GM23338 (cell line): ENCODE measurements around the gene CELA3B. TPM values are rescaled to one million over a fixed set of nuclear protein-coding genes. Genes with fewer than 3 reads are reported as not detected.

Experiments
- ATAC-seq: fragments of 200-7000 bp; cut with Tn5 transposase; 3 replicates; pipeline ENCODE4 v1.9.1; 2020
- DNase-seq: peaks from one replicate; pipeline ENCODE4 v3.0.0-alpha.2; 2015; ENCODE audit warnings: low spot score
- H2AFZ ChIP-seq: fragments of 200-600 bp; sonication (generic); 2 replicates; pipeline ENCODE4 v1.8.0; 2016; ENCODE audit warnings: antibody characterized with exemption, mild to moderate bottlenecking, moderate library complexity
- H3F3A ChIP-seq: fragments of 200-600 bp; sonication (generic); replicated peaks from 2 replicates; pipeline ENCODE4 v1.8.0; 2017; ENCODE audit warnings: antibody characterized with exemption, mixed run types, low read depth
- H3K27ac ChIP-seq: fragments of 200-600 bp; sonication (generic); 2 replicates; pipeline ENCODE4 v1.6.1; 2016; ENCODE audit warnings: low read depth
- H3K27me3 ChIP-seq: fragments of 200-600 bp; sonication (generic); 2 replicates; pipeline ENCODE4 v1.8.0; 2016; ENCODE audit warnings: mild to moderate bottlenecking, mixed run types, moderate library complexity; ENCODE audit not compliant: insufficient read depth
- H3K36me3 ChIP-seq: fragments of 200-600 bp; sonication (generic); 2 replicates; pipeline ENCODE4 v1.8.0; 2016; ENCODE audit warnings: mild to moderate bottlenecking; ENCODE audit not compliant: insufficient read depth
- H3K4me1 ChIP-seq: fragments of 200-600 bp; sonication (generic); 2 replicates; pipeline ENCODE4 v1.8.0; 2016; ENCODE audit warnings: mild to moderate bottlenecking, moderate library complexity; ENCODE audit not compliant: insufficient read depth
- H3K4me2 ChIP-seq: fragments of 200-600 bp; sonication (generic); 2 replicates; pipeline ENCODE4 v1.7.1; 2017; ENCODE audit warnings: mixed run types
- H3K4me3 ChIP-seq: fragments of 200-600 bp; sonication (generic); 2 replicates; pipeline ENCODE4 v1.6.1; 2016; ENCODE audit warnings: mixed run types
- H3K79me2 ChIP-seq: fragments of 200-600 bp; sonication (generic); replicated peaks from 2 replicates; pipeline ENCODE4 v1.8.0; 2017; ENCODE audit warnings: mild to moderate bottlenecking; ENCODE audit not compliant: insufficient read depth
- H3K9me2 ChIP-seq: fragments of 200-600 bp; sonication (generic); 2 replicates; pipeline ENCODE4 v1.8.0; 2017; ENCODE audit not compliant: insufficient read depth
- H4K20me1 ChIP-seq: fragments of 200-600 bp; sonication (generic); replicated peaks from 2 replicates; pipeline ENCODE4 v1.8.0; 2017; ENCODE audit warnings: mild to moderate bottlenecking; ENCODE audit not compliant: insufficient read depth
- H3K27ac Mint-ChIP-seq: 2 replicates; pipeline ENCODE4 v1.8.0; 2020; ENCODE audit warnings: inconsistent platforms, mild to moderate bottlenecking, moderate library complexity, mixed read lengths
- H3K27me3 Mint-ChIP-seq: 3 replicates; pipeline ENCODE4 v1.8.0; 2022; ENCODE audit warnings: low read depth, mild to moderate bottlenecking, moderate library complexity, mixed read lengths, inconsistent platforms; ENCODE audit not compliant: insufficient read depth, poor library complexity
- H3K36me3 Mint-ChIP-seq: 3 replicates; pipeline ENCODE4 v1.8.0; 2021; ENCODE audit warnings: low read depth, mild to moderate bottlenecking, inconsistent platforms, moderate library complexity, mixed read lengths
- H3K4me1 Mint-ChIP-seq: 3 replicates; pipeline ENCODE4 v1.8.0; 2020; ENCODE audit warnings: mild to moderate bottlenecking, inconsistent platforms, mixed read lengths
- H3K4me3 Mint-ChIP-seq: 3 replicates; pipeline ENCODE4 v1.8.0; 2021; ENCODE audit warnings: moderate library complexity, mild to moderate bottlenecking, inconsistent platforms, mixed read lengths
- H3K9me3 Mint-ChIP-seq: 3 replicates; pipeline ENCODE4 v1.8.0; 2020; ENCODE audit warnings: moderate library complexity, mild to moderate bottlenecking, inconsistent platforms, mixed read lengths
- CREB1 ChIP-seq: fragments of 250-450 bp; sonication (Bioruptor Pico); IDR thresholded peaks from 2 replicates; pipeline ENCODE4 v1.5.0; 2020; ENCODE audit warnings: low read depth, mild to moderate bottlenecking, moderate library complexity
- CTCF ChIP-seq, 2 experiments: fragments of 200-600 bp in 1 of 2; sonication (generic) in 1 of 2; conservative IDR thresholded peaks; 2 replicates each; pipeline versions ENCODE4 v1.5.1 to v1.6.1; 2016 to 2017; ENCODE audit warnings: antibody characterized with exemption in 2 of 2, low read depth in 2 of 2, mild to moderate bottlenecking in 2 of 2, moderate library complexity in 1 of 2
- ETS1 ChIP-seq: IDR thresholded peaks from 2 replicates; pipeline ENCODE4 v1.6.1; 2016; ENCODE audit warnings: antibody characterized with exemption
- EZH2 ChIP-seq: fragments of 200-600 bp; sonication (generic); IDR thresholded peaks from one replicate; pipeline ENCODE4 v1.8.0; 2017; ENCODE audit warnings: antibody characterized with exemption, mild to moderate bottlenecking, low read depth; ENCODE audit not compliant: unreplicated experiment
- EZH2phosphoT487 ChIP-seq: fragments of 200-600 bp; sonication (generic); IDR thresholded peaks from one replicate; pipeline ENCODE4 v1.8.1; 2018; ENCODE audit warnings: antibody characterized with exemption; ENCODE audit not compliant: unreplicated experiment
- STAT1 ChIP-seq: IDR thresholded peaks from one replicate; pipeline ENCODE4 v1.6.1; 2016; ENCODE audit warnings: antibody characterized with exemption; ENCODE audit not compliant: unreplicated experiment
- ZNF331 ChIP-seq: fragments of 250-450 bp; sonication (Bioruptor Pico); IDR thresholded peaks from 2 replicates; pipeline ENCODE4 v1.5.0; 2020; ENCODE audit warnings: low read depth, mild to moderate bottlenecking, moderate library complexity
- ZNF462 ChIP-seq: fragments of 250-450 bp; sonication (Bioruptor Pico); IDR thresholded peaks from 2 replicates; pipeline ENCODE4 v1.5.0; 2020; ENCODE audit warnings: mild to moderate bottlenecking, moderate library complexity
- polyA plus RNA-seq: library from polyadenylated mRNA; unstranded; fragments of >200 nt; fragmentation: Nextera tagmentation; extraction: Ambion mirVana; gene quantifications from 2 replicates; pipeline ENCODE4 v1.2.1, GENCODE V29; 2016
- total RNA-seq: library from RNA; depleted of rRNA; stranded (reverse); fragments of >200 nt; shearing (Covaris generic); gene quantifications from 2 replicates; pipeline ENCODE4 v1.2.3, GENCODE V29; 2014
- TF ChIP-seq, protein P1 (sequence below): IDR thresholded peaks from one replicate; pipeline ENCODE4 v1.6.1; 2018; ENCODE audit warnings: antibody characterized with exemption; ENCODE audit not compliant: unreplicated experiment

Gene CELA3B
- total and polyA plus RNA-seq, 2 experiments from 2014 or later = not detected

GRCh38 chr1:21961799-21962198, 15.0 kb upstream of the CELA3B start:
- no peaks in the 10 kb centered on the region for H3K36me3 ChIP-seq
- no peak overlapping the region for H3K4me3 Mint-ChIP-seq
- H3K27me3 Mint-ChIP-seq = peaks cover 10% of the 10 kb centered on the region
- peaks cover 6% of the 10 kb centered on the region; the same call in 1 of the 2 replicates for H3K4me1 ChIP-seq
- no peak for DNase-seq
- H3K9me2 ChIP-seq = no peaks in the 10 kb centered on the region
- peaks cover 16% of the 10 kb centered on the region for H3K4me1 Mint-ChIP-seq
- H2AFZ ChIP-seq = no peak overlapping the region
- no peaks in the 10 kb centered on the region; the same call in 2 of the 3 replicates for H3K9me3 Mint-ChIP-seq
- no peak overlapping the region for H3K4me3 ChIP-seq
- H3K36me3 Mint-ChIP-seq = no peaks in the 10 kb centered on the region
- no peaks in the 10 kb centered on the region for H4K20me1 ChIP-seq
- no peaks in the 10 kb centered on the region for H3F3A ChIP-seq
- no peak overlapping the region for H3K27ac Mint-ChIP-seq
- H3K27me3 ChIP-seq = no peaks in the 10 kb centered on the region
- no peak overlapping the region for H3K27ac ChIP-seq
- H3K79me2 ChIP-seq = no peaks in the 10 kb centered on the region
- no peak for ATAC-seq
- no peak overlapping the region for H3K4me2 ChIP-seq
- no peak for TF ChIP-seq ZNF331 (CRISPR knock-in tag)
- no peak for TF ChIP-seq ETS1
- no peak for TF ChIP-seq STAT1
- TF ChIP-seq EZH2phosphoT487 = no peak
- TF ChIP-seq EZH2 = no peak
- TF ChIP-seq, protein P1, sequence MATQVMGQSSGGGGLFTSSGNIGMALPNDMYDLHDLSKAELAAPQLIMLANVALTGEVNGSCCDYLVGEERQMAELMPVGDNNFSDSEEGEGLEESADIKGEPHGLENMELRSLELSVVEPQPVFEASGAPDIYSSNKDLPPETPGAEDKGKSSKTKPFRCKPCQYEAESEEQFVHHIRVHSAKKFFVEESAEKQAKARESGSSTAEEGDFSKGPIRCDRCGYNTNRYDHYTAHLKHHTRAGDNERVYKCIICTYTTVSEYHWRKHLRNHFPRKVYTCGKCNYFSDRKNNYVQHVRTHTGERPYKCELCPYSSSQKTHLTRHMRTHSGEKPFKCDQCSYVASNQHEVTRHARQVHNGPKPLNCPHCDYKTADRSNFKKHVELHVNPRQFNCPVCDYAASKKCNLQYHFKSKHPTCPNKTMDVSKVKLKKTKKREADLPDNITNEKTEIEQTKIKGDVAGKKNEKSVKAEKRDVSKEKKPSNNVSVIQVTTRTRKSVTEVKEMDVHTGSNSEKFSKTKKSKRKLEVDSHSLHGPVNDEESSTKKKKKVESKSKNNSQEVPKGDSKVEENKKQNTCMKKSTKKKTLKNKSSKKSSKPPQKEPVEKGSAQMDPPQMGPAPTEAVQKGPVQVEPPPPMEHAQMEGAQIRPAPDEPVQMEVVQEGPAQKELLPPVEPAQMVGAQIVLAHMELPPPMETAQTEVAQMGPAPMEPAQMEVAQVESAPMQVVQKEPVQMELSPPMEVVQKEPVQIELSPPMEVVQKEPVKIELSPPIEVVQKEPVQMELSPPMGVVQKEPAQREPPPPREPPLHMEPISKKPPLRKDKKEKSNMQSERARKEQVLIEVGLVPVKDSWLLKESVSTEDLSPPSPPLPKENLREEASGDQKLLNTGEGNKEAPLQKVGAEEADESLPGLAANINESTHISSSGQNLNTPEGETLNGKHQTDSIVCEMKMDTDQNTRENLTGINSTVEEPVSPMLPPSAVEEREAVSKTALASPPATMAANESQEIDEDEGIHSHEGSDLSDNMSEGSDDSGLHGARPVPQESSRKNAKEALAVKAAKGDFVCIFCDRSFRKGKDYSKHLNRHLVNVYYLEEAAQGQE = no peak
- TF ChIP-seq CTCF (conservative IDR thresholded peaks at IDR 0.05; ENCODE audit: low read depth in 2 of 2) = no peak
- no peak for TF ChIP-seq CREB1
- TF ChIP-seq ZNF462 (CRISPR knock-in tag) = no peak
